Motor neuron (in vitro differentiated cells): ENCODE results near the gene TMEM209. TPM values are rescaled to one million over a fixed set of nuclear protein-coding genes. Genes with fewer than 3 reads are reported as not detected.
"Not testable (repeated sequence)": the region's sequence is repeated elsewhere in the genome, so short reads cannot be mapped to it uniquely, and the experiment has no call there.

Experiments
- ATAC-seq, 8 experiments: fragments of 200-7000 bp; cut with Tn5 transposase; replicated peaks in 6 of 8; 2 replicates each; pipeline ENCODE4 v1.8.0; 2021; ENCODE audit warnings: mild to moderate bottlenecking in 8 of 8, moderate library complexity in 8 of 8
- H3K27ac ChIP-seq, 2 donors: fragments of 250-450 bp; sonication (Bioruptor Pico); 2 replicates each; pipeline ENCODE4 v1.9.0; 2021; ENCODE audit warnings: antibody characterized with exemption in 2 of 2, mild to moderate bottlenecking in 2 of 2, moderate library complexity in 1 of 2
- H3K4me1 ChIP-seq, 2 donors: fragments of 250-450 bp; sonication (Bioruptor Pico); replicated peaks in 1 of 2; 2 replicates each; pipeline ENCODE4 v1.6.1; 2021; ENCODE audit warnings: antibody characterized with exemption in 2 of 2, mild to moderate bottlenecking in 2 of 2, moderate library complexity in 1 of 2
- H3K4me3 ChIP-seq, 5 donors: fragments of 250-450 bp; sonication (Bioruptor Pico); 2 replicates each; pipeline ENCODE4 v1.9.0; 2021; ENCODE audit warnings: antibody characterized with exemption in 5 of 5, mild to moderate bottlenecking in 5 of 5, moderate library complexity in 4 of 5
- WGBS, 10 experiments: fragments of 450-650 bp; shearing (Covaris generic); methylation state at CpG; one replicate each; pipeline ENCODE4 v1.0.0; 2022; 5-methylcytosine and 5-hydroxymethylcytosine counted together
- in situ Hi-C, 9 experiments: fragments of 400-800 bp; cut with MboI; loops; one replicate each; pipeline ENCODE4 v1.15.0; 2021; ENCODE audit warnings: low sequenced_read_pairs in 9 of 9, low pct_unique_long_range_greater_than_20kb in 2 of 9; ENCODE audit not compliant: unreplicated experiment in 9 of 9
- total RNA-seq, 8 experiments: library from RNA; unstranded; fragments of 300-600 nt; gene quantifications; 2 replicates each; pipeline versions ENCODE4 v1.2.3 to v1.2.4, GENCODE V29; 2022

Gene TMEM209
- total RNA-seq, 8 experiments from 2014 or later = 18.4 to 30.0 (median 22.6) TPM

- in situ Hi-C loops, H3K4me1 ChIP-seq, H3K4me3 ChIP-seq, H3K27ac ChIP-seq, ATAC-seq: not testable (repeated sequence)
- WGBS, 10 experiments = 73 to 100% (median 100%) methylated on average over 1 to 4 of the region's 5 CpGs; no CpG with 5 or more reads in 2 of the 10 experiments
These were observed 20.9 kb downstream of the TMEM209 start for GRCh38 chr7:130184349-130184748.

DNA sequence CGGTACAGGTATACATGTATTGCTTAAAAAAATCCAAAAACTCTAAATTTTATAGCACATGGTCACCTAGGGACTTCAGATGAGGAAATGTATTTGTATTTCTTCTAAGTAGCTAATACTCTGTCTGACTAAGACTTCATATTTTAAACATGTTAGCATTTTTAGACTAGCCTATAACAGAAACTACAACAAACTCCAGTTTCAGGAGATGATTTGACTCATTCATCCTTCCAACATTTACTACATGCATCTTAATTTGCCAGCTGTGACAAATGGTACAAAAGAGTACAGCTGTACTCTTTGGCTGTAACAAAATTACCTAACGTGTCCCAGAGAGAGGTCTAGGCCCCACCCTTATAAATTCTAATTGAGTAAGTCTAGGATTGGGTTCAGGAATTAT, 22.2 kb downstream of the TMEM209 start:
- Histone ChIP-seq H3K4me1 (no peaks in the 10 kb centered on the region), H3K4me3 (no peak overlapping the region), H3K27ac (no peak overlapping the region)
- 0 to 100% (median 81%) methylated on average over 1 to 2 of the region's 2 CpGs; no CpG with 5 or more reads in 2 of the 10 experiments for WGBS, 10 experiments
- in situ Hi-C loops = no loop called here
- ATAC-seq = peak in 2 of 8 experiments; percentile 17 to 52

GRCh38 chr7:130181263-130181605, 24.0 kb downstream of the TMEM209 start:
- in situ Hi-C loops = no loop called here
- Histone ChIP-seq H3K4me1 (no peaks in the 10 kb centered on the region), H3K4me3 (no peak overlapping the region), H3K27ac (no peak overlapping the region)
- no peak for ATAC-seq
- 83 to 100% (median 100%) methylated on average over 1 to 2 of the region's 2 CpGs; no CpG with 5 or more reads in 1 of the 10 experiments for WGBS, 10 experiments

DNA sequence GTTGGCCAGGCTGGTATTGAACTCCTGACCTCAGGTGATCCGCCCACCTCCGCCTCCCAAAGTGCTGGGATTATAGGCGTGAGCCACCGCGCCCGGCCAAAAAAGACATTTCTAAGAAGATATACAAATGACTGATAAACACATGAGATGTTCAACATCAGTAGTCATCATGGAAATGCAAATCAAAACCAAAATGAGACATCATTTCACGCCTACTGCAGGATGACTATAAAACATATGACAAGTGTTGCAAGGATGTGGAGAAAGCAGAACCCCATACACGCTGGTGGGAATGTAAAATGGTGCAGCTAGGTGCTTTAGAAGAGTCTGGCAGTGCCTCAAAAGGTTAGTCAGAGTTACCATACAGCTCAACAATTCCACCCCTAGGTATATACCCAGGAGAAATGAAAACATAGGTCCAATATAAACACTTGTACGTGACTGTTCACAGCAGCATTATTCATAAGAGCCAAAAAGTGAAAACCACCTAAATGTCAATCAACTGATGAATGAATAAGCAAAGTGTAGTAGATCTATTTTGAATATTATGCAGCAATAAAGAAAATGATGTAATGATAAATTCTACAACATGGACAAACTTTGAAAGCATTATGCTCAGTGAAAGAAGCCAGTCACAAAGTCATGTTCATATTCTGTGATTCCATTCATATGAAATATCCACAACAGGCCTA, 24.5 kb downstream of the TMEM209 start:
- in situ Hi-C loops = no loop called here
- Histone ChIP-seq H3K27ac (no peak overlapping the region), H3K4me3 (no peak overlapping the region), H3K4me1 (no peaks in the 10 kb centered on the region)
- ATAC-seq = peak in 2 of 8 experiments; percentile 85 to 95
- 21 to 100% (median 96%) methylated on average over 1 to 7 of the region's 9 CpGs; no CpG with 5 or more reads in 1 of the 10 experiments for WGBS, 10 experiments

GRCh38 chr7:130179631-130180030, 25.6 kb downstream of the TMEM209 start:
- in situ Hi-C loops = no loop called here
- Histone ChIP-seq H3K27ac (no peak overlapping the region), H3K4me3 (no peak overlapping the region), H3K4me1 (no peaks in the 10 kb centered on the region)
- 96 to 100% (median 100%) methylated on average over 1 to 2 of the region's 2 CpGs; no CpG with 5 or more reads in 2 of the 10 experiments for WGBS, 10 experiments
- ATAC-seq = no peak

GRCh38 chr7:130178251-130178650, 27.0 kb downstream of the TMEM209 start:
- no peak for ATAC-seq
- Histone ChIP-seq H3K27ac (no peak overlapping the region), H3K4me3 (no peak overlapping the region), H3K4me1 (peaks cover 0 to 2% of the 10 kb centered on the region in 2 donors)
- in situ Hi-C loops = no loop called here
- 92 to 100% (median 95%) methylated on average over 2 to 4 of the region's 4 CpGs for WGBS, 10 experiments

DNA sequence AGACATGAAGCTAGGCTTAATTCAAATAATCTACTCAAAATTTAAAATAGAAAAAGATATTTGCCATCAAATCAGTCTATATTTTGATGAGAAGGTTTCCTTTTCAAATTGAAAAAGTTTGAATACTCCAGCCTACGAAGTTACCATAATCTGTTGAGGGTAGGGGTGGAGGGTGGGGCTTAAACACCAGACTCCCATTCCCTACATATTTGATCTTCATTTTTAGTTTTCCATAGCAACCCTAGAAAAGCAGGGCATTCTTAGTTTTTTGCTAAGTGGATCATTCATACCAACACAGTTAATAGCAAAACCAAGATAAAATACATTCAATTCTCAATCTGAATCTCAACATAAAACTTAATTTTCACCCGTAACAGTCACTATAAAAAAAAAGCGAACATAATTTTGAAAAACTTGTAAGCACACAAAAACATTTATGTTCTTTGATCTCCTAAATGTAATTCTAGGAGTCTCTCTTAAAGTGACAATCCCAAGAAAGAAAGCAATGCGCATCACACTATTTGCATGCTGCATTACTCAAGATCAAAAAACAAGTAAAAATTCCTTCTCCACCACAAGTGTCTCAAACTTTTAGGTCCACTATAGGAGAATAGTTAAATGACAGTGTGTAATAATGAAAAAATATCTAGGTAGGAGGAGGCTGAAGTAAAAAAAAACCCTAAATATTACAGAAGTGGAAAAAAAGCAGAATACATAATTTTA, 30.8 kb downstream of the TMEM209 start:
- peak in 4 of 8 experiments; percentile 15 to 89 (median 69) for ATAC-seq

GRCh38 chr7:130162196-130162595, 43.0 kb downstream of the TMEM209 start:
- Histone ChIP-seq H3K27ac (no peak overlapping the region), H3K4me3 (no peak overlapping the region), H3K4me1 (no peaks in the 10 kb centered on the region)
- ATAC-seq = no peak
- 50 to 100% (median 100%) methylated on average over 1 to 2 of the region's 5 CpGs; no CpG with 5 or more reads in 3 of the 10 experiments for WGBS, 10 experiments
- in situ Hi-C loops = no loop called here

More for the DNA sequence above, 30.8 kb downstream of the TMEM209 start:
- Histone ChIP-seq H3K4me1 (peaks cover 0 to 2% of the 10 kb centered on the region in 2 donors), H3K27ac (no peak overlapping the region), H3K4me3 (no peak overlapping the region)
- in situ Hi-C loops = no loop called here
- 47 to 100% (median 71%) methylated on average over 2 to 4 of the region's 4 CpGs; no CpG with 5 or more reads in 1 of the 10 experiments for WGBS, 10 experiments

DNA sequence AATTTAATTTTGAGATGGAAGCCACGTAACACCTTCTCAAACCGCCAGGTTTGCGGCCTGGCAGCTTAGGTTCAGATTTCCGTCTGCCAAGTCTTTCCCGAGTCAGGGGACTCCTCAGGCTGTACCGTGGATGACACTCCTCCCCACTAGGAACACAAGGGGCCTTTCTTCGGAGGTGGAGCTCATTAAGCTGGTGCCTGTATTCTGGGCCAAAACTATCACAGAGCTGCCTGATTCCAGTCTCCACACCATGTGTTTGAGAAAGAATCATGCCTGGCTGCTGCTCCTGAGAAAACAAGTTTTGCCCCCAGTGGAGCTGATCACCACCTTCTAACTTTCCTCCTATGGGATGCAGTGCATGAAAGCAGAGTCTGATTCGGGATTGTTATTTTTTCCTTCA, 44.8 kb downstream of the TMEM209 start:
- 89 to 100% (median 95%) methylated on average over 1 to 6 of the region's 8 CpGs; no CpG with 5 or more reads in 4 of the 10 experiments for WGBS, 10 experiments
- Histone ChIP-seq H3K4me3 (no peak overlapping the region), H3K27ac (no peak overlapping the region), H3K4me1 (no peaks in the 10 kb centered on the region)
- ATAC-seq = no peak
- in situ Hi-C loops = no loop called here

- no peak for ATAC-seq
- H3K4me1 ChIP-seq = no peaks in the 10 kb centered on the region
- no peak overlapping the region for H3K4me3 ChIP-seq
- in situ Hi-C loops = no loop called here
- no peak overlapping the region for H3K27ac ChIP-seq
- 100% methylated on average over 1 to 2 of the region's 2 CpGs; no CpG with 5 or more reads in 7 of the 10 experiments for WGBS, 10 experiments
These were observed 45.2 kb downstream of the TMEM209 start for GRCh38 chr7:130160023-130160422.

DNA sequence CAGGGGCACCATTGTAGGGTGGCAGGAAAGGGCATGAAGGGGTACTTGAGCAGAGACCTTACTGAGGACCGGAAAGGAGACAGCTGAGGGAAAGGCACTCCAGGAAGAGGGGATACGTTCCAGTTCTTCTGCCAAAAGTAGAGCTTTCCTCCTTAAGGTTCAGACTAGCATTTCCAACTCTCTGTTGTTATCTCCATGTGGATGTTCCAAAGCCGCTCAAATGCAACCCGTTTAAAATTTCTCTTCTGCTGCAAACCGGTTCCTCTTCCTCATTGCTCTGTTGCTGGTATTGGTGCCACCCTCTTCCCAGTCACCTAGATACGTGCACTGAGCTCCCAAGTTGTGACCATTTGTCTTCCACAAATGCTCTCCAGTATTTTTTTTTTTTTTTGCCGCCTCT, 47.5 kb downstream of the TMEM209 start:
- WGBS, 10 experiments = 90 to 100% (median 100%) methylated on average over 1 to 5 of the region's 7 CpGs
- Histone ChIP-seq H3K4me3 (no peak overlapping the region), H3K27ac (no peak overlapping the region), H3K4me1 (no peaks in the 10 kb centered on the region)
- in situ Hi-C loops = no loop called here
- ATAC-seq = no peak

- no peak for ATAC-seq
- no peaks in the 10 kb centered on the region for H3K4me1 ChIP-seq
- no peak overlapping the region for H3K27ac ChIP-seq
- in situ Hi-C loops = no loop called here
- no peak overlapping the region for H3K4me3 ChIP-seq
- 95 to 100% (median 99%) methylated on average over 1 to 7 of the region's 7 CpGs; no CpG with 5 or more reads in 4 of the 10 experiments for WGBS, 10 experiments
These were observed 49.1 kb downstream of the TMEM209 start for GRCh38 chr7:130156140-130156539.

GRCh38 chr7:130154501-130155317, 50.5 kb downstream of the TMEM209 start:
- WGBS, 10 experiments = 78 to 100% (median 80%) methylated on average over 2 to 3 of the region's 31 CpGs; no CpG with 5 or more reads in 7 of the 10 experiments
- in situ Hi-C loops = no loop called here
- H3K27ac ChIP-seq = no peak overlapping the region
- H3K4me1 ChIP-seq = no peaks in the 10 kb centered on the region
- peak in 7 of 8 experiments; percentile 26 to 86 (median 63) for ATAC-seq
- H3K4me3 ChIP-seq = no peak overlapping the region
